ENCODE data around the gene MT3. TPM values are rescaled to one million over a fixed set of nuclear protein-coding genes. Genes with fewer than 3 reads are reported as not detected.
A peak's percentile ranks its signal among the peaks of the same experiment; 100 is the strongest.

Gene MT3
- total and polyA plus RNA-seq, 2 of the 8 experiments (the other 6 are each of a cell fraction or from before 2014, with no cell fraction given): 0.17 TPM; not detected in 1

GRCh38 chr16:56632848-56633365 is 43.6 kb downstream of the MT3 start:
- Histone ChIP-seq H3K27ac (ENCODE audit: low read depth, low read length) (no peak overlapping the region), H4K5ac (ENCODE audit: insufficient read length, low read depth, low read length) (no peak overlapping the region), H2BK20ac (ENCODE audit: low read length) (no peak overlapping the region; the same call in 1 of the 2 replicates), H3K18ac (ENCODE audit: extremely low read depth, low read length) (no peak overlapping the region), H4K20me1 (replicated peaks in 1 of 2; ENCODE audit: control insufficient read depth in 1 of 2, insufficient read depth in 2 of 2, low read length in 2 of 2) (peaks cover 14 to 29% of the 10 kb centered on the region in 2 experiments), H3K9me3 (ENCODE audit: insufficient read depth in 2 of 2, low read depth in 1 of 2, low read length in 1 of 2) (no peaks in the 10 kb centered on the region), H3K4me2 (ENCODE audit: insufficient read depth in 1 of 2, low read depth in 2 of 2, low read length in 2 of 2) (peak overlapping the region; percentile 68 to 72), H2BK15ac (ENCODE audit: low read length) (no peak overlapping the region), H2BK5ac (ENCODE audit: low read depth, low read length) (peak overlapping the region; percentile 44; the same call in 1 of the 2 replicates), H3K23me2 (ENCODE audit: low read depth, low read length) (peaks cover 5% of the 10 kb centered on the region; the same call in 1 of the 2 replicates), H3K27me3 (replicated peaks in 1 of 4; ENCODE audit: control insufficient read depth in 3 of 4, extremely low read depth in 1 of 4, insufficient read depth in 3 of 4, low read length in 3 of 4) (peaks cover 91 to 100% (median 100%) of the 10 kb centered on the region in 4 experiments), H4K91ac (replicated peaks; ENCODE audit: insufficient read length, low read length) (no peak overlapping the region), H2BK120ac (replicated peaks; ENCODE audit: low read depth, low read length) (no peak overlapping the region), H2BK12ac (ENCODE audit: low read depth, low read length) (no peak overlapping the region), H2AFZ (ENCODE audit: low read length) (no peak overlapping the region), H3K4me1 (replicated peaks in 1 of 4; ENCODE audit: control insufficient read depth in 3 of 4, insufficient read depth in 4 of 4, low read length in 3 of 4) (peaks cover 0 to 13% (median 5%) of the 10 kb centered on the region in 4 experiments; a peak in 6 of 7 replicates), H3K79me2 (ENCODE audit: control insufficient read depth in 1 of 2, insufficient read depth in 2 of 2, low read length in 2 of 2) (no peaks in the 10 kb centered on the region), H3K56ac (replicated peaks; ENCODE audit: insufficient read length, low read depth, low read length) (no peak overlapping the region), H3K79me1 (ENCODE audit: low read depth, low read length) (no peaks in the 10 kb centered on the region), H3K4me3 (ENCODE audit: extremely low read depth in 1 of 4, insufficient read depth in 2 of 4, low read depth in 3 of 4, low read length in 4 of 4) (peak overlapping the region; percentile 10 to 56 (median 18); a peak in 4 of 8 replicates), H2AK5ac (ENCODE audit: low read depth, low read length) (no peak overlapping the region), H3K23ac (ENCODE audit: insufficient read length) (no peak overlapping the region), H3K14ac (ENCODE audit: insufficient read length) (no peak overlapping the region), H3K4ac (replicated peaks; ENCODE audit: insufficient read length, low read depth, low read length) (no peak overlapping the region), H3K9ac (replicated peaks in 1 of 4; ENCODE audit: extremely low read depth in 1 of 4, low read depth in 3 of 4, low read length in 3 of 4) (no peak overlapping the region), H4K8ac (ENCODE audit: extremely low read depth, insufficient read depth, low read length) (no peak overlapping the region), H3K36me3 (ENCODE audit: control insufficient read depth in 2 of 4, insufficient read depth in 4 of 4, low read length in 3 of 4) (no peaks in the 10 kb centered on the region; a peak in 1 of 8 replicates)
- POLR2A ChIA-PET (ENCODE audit: partially characterized antibody): interaction anchor here (0.9 to 2.2 kb wide), 6 partner anchors 10 to 41 kb away, joined by 3 to 8 read pairs (median 4); partner anchors contain the start of genes MT1G and MT1H
- FAIRE-seq (no peak), DNase-seq (ENCODE audit: low read depth in 1 of 2, low spot score in 2 of 2) (no peak)
- WGBS, 2 experiments (ENCODE audit: extremely low coverage in 1 of 2, insufficient coverage in 1 of 2, insufficient read length in 1 of 2, insufficient replicate concordance in 2 of 2, low coverage in 1 of 2, low lambda C conversion rate in 2 of 2, missing lambda C conversion rate in 1 of 2): 6% methylated on average over 5 of the region's 6 CpGs; no CpG with 5 or more reads in 1 of the 2 experiments
- TF ChIP-seq POU5F1 (IDR thresholded peaks at IDR 0.05; ENCODE audit: low read depth, low read length) (no peak), RNF2 (IDR thresholded peaks at IDR 0.05; ENCODE audit: borderline replicate concordance, low read depth, low read length, missing control alignments, poor library complexity, severe bottlenecking) (peak; percentile 73), SUZ12 (IDR thresholded peaks at IDR 0.05; ENCODE audit: low read length) (peak; percentile 23; the same call in 1 of the 2 replicates), EZH2 (IDR thresholded peaks at IDR 0.05; ENCODE audit: low read depth, low read length, severe bottlenecking) (peak; percentile 48)
- CTCF ChIA-PET (ENCODE audit: partially characterized antibody): interaction anchor here (1.0 to 1.5 kb wide), 7 partner anchors 17 to 69 kb away, joined by 3 to 4 read pairs (median 3); no protein-coding TSS in a partner anchor

All from H1 (cell line).